Jurkat, Clone E6-1 (cell line): ENCODE results near the gene PRCP.

Source experiments
- DNase-seq: peaks from one replicate; pipeline ENCODE4 v3.0.0-alpha.2; 2011; ENCODE audit warnings: low read depth, low spot score
- H3K4me3 ChIP-seq: 2 replicates; pipeline ENCODE4 v1.5.1; 2011; ENCODE audit warnings: mild to moderate bottlenecking, low read length, control low read depth, moderate library complexity

The PRCP gene

GRCh38 chr11:82796998-82797961, 103.0 kb downstream of the PRCP start:
- no peak for DNase-seq
- no peak overlapping the region for H3K4me3 ChIP-seq

DNA sequence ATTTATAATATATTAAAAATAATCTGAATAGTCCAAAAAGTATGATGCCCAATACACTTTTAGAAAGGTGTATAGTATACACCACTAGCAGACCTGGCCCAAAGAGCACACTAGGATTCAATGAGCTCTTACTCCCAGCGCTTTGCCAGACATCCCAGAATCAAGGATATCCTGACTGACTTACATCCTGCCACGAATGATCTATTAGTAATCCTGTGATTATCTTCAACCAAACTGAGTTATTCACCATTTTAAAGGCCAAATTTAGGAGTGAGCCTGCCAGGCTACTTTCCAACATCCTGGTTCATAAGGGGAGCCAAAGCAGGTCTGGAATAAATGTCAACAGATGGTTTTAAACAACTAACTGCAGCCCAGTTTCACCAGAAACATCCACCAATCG, 105.7 kb downstream of the PRCP start:
- no peak for DNase-seq

DNA sequence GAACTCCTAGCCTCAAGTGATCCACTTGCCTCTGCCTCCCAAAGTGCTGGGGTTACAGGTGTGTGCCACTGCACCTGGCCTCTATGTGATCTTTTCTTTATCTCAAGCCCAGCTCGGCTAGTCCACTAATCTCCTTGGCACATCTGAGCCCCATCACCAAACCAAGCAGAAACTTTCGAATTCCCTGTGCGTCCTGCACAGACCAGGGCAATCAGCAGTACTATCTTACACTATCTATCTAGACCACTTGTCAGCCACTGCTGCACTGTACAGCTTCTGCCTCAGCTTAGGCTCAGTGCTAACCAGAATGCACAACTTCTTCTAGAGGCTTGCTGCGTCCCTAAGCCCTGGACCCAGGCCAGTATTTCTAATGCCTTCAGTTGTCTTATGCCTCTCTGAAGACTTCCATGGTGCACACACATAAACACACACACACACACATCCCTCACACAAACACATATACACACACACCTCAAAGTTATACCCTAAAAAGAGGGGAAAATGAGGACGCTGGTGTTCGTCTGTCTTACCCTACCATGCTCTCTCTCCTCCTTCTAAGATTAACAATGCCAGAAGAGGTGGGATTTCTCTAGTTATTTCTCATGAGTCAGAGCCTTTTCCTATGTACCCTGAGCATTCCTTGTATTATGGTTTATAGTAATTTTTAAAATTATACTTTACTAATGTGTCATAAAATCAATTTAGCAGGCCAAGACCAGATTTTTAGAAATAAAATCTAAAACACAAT, 107.2 kb downstream of the PRCP start:
- no peak overlapping the region for H3K4me3 ChIP-seq
- no peak for DNase-seq

More for the DNA sequence above, 105.7 kb downstream of the PRCP start:
- no peak overlapping the region for H3K4me3 ChIP-seq

GRCh38 chr11:82792319-82792718, 107.9 kb downstream of the PRCP start:
- no peak for DNase-seq
- no peak overlapping the region for H3K4me3 ChIP-seq

GRCh38 chr11:82791779-82792178, 108.5 kb downstream of the PRCP start:
- no peak for DNase-seq
- no peak overlapping the region for H3K4me3 ChIP-seq

DNA sequence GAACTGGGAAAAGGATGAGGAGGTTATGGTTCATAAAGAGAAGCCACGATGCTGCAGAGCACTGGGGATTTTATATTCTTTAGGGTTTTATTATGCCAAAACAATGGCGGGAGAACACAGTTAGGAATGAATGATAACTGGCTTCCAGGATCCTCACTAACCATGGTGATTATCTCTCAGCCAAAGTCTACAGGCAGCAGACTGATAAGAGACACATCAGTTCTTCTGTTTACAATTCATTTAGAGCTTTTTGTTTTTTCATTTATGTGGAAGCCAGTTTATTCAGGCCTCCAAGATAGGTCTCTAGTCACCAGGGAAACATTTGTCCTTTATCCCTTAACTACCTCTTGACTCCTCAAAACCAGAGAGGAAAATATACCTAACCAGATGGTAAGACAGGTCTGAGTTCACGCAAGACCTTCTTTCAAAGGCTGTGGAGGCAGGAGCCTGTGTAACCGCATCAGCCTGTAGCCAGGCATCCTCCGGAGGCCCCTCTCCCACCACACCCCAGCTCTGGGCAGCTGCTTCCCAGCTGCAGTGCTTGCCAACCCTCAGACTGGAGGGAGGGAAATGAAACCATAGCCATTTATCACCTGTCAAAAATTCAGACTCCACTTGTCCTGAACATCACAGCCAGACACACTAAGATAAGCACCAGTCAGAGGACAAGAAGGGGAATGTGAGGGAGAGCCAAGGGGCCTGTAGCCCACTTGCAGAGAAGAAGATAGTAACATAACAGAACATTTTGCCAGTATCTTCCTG, 109.3 kb downstream of the PRCP start:
- no peak for DNase-seq
- H3K4me3 ChIP-seq = no peak overlapping the region

DNA sequence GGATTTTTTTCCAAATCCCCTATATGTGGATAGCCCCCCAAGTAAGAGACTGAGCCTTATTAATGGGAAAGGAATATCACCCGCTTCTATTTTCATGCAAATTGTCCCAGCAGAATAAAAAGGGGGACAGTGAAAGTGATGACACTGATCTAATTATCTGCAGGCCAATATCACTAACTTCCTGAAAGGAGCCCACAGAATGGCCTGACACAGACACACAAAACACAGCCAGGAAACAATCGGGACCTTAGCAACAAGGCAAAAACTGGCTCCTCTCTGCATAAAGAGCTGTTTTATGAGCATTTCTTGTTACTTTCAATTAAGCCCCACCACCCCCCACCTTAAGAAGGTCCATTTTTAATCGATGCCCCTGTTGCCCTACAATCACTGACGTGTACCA, 112.2 kb downstream of the PRCP start:
- no peak overlapping the region for H3K4me3 ChIP-seq
- no peak for DNase-seq

GRCh38 chr11:82786836-82787235, 113.4 kb downstream of the PRCP start:
- H3K4me3 ChIP-seq = no peak overlapping the region
- DNase-seq = no peak

GRCh38 chr11:82786001-82786400, 114.2 kb downstream of the PRCP start:
- H3K4me3 ChIP-seq = no peak overlapping the region
- DNase-seq = no peak

DNA sequence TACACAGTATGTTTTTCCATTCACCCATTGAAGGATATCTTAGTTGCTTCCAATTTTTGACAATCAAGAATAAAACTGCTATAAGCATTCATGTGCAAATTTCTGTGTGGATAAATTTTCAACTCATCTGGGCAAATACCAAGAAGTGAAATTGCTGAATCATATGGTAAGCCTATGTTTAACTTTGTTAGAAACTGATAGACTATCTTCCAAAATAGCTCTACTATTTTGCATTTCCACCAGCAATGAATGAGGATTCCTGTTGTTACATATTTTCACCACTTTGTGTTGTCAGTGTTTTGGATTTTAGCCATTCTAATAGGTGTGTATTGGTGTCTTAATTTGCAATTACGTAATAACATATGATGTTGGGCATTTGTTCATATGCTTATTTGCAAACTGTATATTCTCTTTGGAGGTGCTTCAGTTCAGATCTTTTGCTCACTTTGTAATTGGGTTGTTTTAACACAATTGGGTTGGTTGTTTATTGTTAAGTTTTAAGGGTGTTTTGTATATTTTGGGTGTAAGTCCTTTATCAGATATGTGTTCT, 117.3 kb downstream of the PRCP start:
- DNase-seq = no peak

GRCh38 chr11:82778776-82779175, 121.5 kb downstream of the PRCP start:
- DNase-seq = no peak
- H3K4me3 ChIP-seq = no peak overlapping the region

More for the DNA sequence above, 117.3 kb downstream of the PRCP start:
- no peak overlapping the region for H3K4me3 ChIP-seq

DNA sequence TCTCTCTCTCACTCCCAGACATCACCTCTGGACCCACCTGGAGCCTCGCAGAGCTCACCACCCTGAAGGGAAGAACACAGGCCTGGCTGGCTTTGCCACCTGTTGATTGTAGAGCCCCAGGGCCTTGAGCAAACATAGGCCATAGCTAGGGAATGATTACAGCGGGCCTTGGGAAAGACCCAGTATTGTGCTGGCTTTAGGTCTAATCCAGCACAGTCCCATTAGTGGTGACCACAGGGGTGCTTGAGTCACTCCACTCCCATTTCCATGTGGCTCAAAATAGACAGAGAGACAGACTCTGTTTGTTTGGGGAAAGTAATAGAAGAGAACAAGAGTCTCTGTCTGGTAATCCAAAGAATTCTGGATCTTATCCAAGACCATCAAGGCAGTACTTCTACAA, 123.9 kb downstream of the PRCP start:
- no peak for DNase-seq
- H3K4me3 ChIP-seq = no peak overlapping the region

- no peak overlapping the region for H3K4me3 ChIP-seq
- DNase-seq = peak; percentile 24
Observed at GRCh38 chr11:82775736-82776346, 124.4 kb downstream of the PRCP start.

DNA sequence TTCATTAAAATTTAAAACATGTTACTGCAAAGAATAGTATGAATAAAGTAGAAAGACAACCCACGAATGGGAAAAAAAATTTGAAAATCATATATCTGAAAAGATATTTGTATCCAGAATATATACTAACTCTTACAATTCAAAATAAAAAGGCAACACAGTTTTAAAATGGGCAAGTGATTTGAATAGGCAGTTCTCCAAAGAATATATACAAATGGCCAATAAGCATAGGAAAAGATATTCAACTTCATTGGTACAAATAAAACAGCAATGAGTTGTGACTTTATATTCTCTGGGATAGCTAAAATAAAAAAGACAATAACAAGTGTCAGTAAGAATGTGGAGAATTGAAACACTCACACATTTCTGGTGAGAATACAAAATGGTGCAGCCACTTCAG, 125.0 kb downstream of the PRCP start:
- DNase-seq = no peak
- H3K4me3 ChIP-seq = no peak overlapping the region
